ENCODE data around the gene CXCL3. TPM values are rescaled to one million over a fixed set of nuclear protein-coding genes. Genes with fewer than 3 reads are reported as not detected.

Gene CXCL3
- total and polyA plus RNA-seq, 9 of the 15 experiments (the other 6 are each of a cell fraction or from before 2014, with no cell fraction given), result 2.3 to 8.9 (median 6.1) TPM

- Histone ChIP-seq H3K4me1 (replicated peaks in 1 of 2; ENCODE audit: control insufficient read depth in 2 of 2, insufficient read depth in 2 of 2, low read length in 2 of 2) (no peaks in the 10 kb centered on the region; a peak in 1 of 5 replicates), H3K79me2 (ENCODE audit: control insufficient read depth, insufficient read depth, low read length) (no peaks in the 10 kb centered on the region), H3K27me3 (ENCODE audit: control insufficient read depth in 2 of 2, insufficient read depth in 2 of 2, low read length in 2 of 2) (no peaks in the 10 kb centered on the region), H3K27ac (ENCODE audit: extremely low read depth, low read depth, low read length) (no peak overlapping the region), H4K20me1 (replicated peaks; ENCODE audit: control insufficient read depth, insufficient read depth, low read length) (no peaks in the 10 kb centered on the region), H3K4me2 (ENCODE audit: insufficient read depth, low read length) (no peak overlapping the region), H3K9me3 (replicated peaks; ENCODE audit: control insufficient read depth, insufficient read depth, low read depth, low read length) (no peaks in the 10 kb centered on the region), H3K4me3 (no peak overlapping the region), H3K9me1 (ENCODE audit: control insufficient read depth, insufficient read depth, low read length) (no peaks in the 10 kb centered on the region), H2AFZ (ENCODE audit: low read depth, low read length) (no peak overlapping the region), H3K36me3 (ENCODE audit: control insufficient read depth, insufficient read depth, low read length) (no peaks in the 10 kb centered on the region), H3K9ac (ENCODE audit: insufficient read depth in 1 of 2, low read depth in 2 of 2, low read length in 2 of 2) (no peak overlapping the region)
- intact Hi-C loops (cut with micrococcal nuclease) (no loop called here), in situ Hi-C loops (cut with MboI) (no loop called here)
- no TSS peak for BruUV-seq (replicated peaks)
- whole genome bisulfite sequencing (ENCODE audit: insufficient coverage, low coverage, missing lambda C conversion rate), result 53% methylated on average over 1 of the region's 1 CpG
- DNase-seq (ENCODE audit: extremely low read depth in 1 of 4, low spot score in 3 of 4) (no peak), FAIRE-seq (no peak), ATAC-seq (no peak)
- CTCF ChIA-PET (ENCODE audit: low intra/inter-chr PET ratio), result no interaction called here
- POLR2A ChIA-PET, result interaction anchor here (0.9 to 1.1 kb wide), 2 partner anchors 9 to 23 kb away, joined by 3 to 4 read pairs; partner anchors contain the start of gene CXCL3
- TF ChIP-seq ATF1 (CRISPR knock-in tag; IDR thresholded peaks at IDR 0.05) (no peak), ATF1 (tag; IDR thresholded peaks at IDR 0.05) (no peak), RNF2 (IDR thresholded peaks at IDR 0.05) (no peak), ZEB2 (IDR thresholded peaks at IDR 0.05) (no peak), RBM14 (IDR thresholded peaks at IDR 0.05; ENCODE audit: borderline replicate concordance, insufficient read depth, low read depth, low read length) (no peak), CBX8 (IDR thresholded peaks at IDR 0.05; ENCODE audit: borderline replicate concordance, extremely low read depth, low read depth, low read length, poor library complexity, severe bottlenecking) (no peak), ZSCAN32 (CRISPR knock-in tag; IDR thresholded peaks at IDR 0.05) (no peak), ZNF780A (CRISPR knock-in tag; IDR thresholded peaks at IDR 0.05) (no peak), GTF2F1 (IDR thresholded peaks at IDR 0.05; ENCODE audit: low read depth, low read length) (no peak), ZFP30 (CRISPR knock-in tag; IDR thresholded peaks at IDR 0.05; ENCODE audit: borderline replicate concordance) (no peak), IRF1 (CRISPR knock-in tag; IDR thresholded peaks at IDR 0.05; ENCODE audit: borderline replicate concordance) (no peak), ZNF318 (IDR thresholded peaks at IDR 0.05; ENCODE audit: borderline replicate concordance in 1 of 2, low read depth in 1 of 2) (no peak), ZNF311 (CRISPR knock-in tag; IDR thresholded peaks at IDR 0.05) (no peak), SMARCA5 (IDR thresholded peaks at IDR 0.05) (no peak), FOSL1 (tag; conservative IDR thresholded peaks at IDR 0.05) (no peak)
These were observed 22.4 kb downstream of the CXCL3 start for GRCh38 chr4:74016068-74016467.

All from K562 (cell line).